H1 (cell line): ENCODE results near the gene RFC3. TPM values are rescaled to one million over a fixed set of nuclear protein-coding genes. Genes with fewer than 3 reads are reported as not detected.

Source experiments
- SP1 ChIP-seq: IDR thresholded peaks from 2 replicates; pipeline ENCODE4 v1.6.1; 2011; ENCODE audit warnings: low read depth, low read length
- polyA plus RNA-seq, 7 experiments: library from polyadenylated mRNA; depleted of rRNA in 3 of 7; stranded (reverse) in 5 of 7; unstranded in 2 of 7; fragments of >200 nt in 5 of 7; fragments of 200-250 nt in 2 of 7; gene quantifications; 1 replicate in 5 of 7; 2 replicates in 1 of 7; 4 replicates in 1 of 7; pipeline versions ENCODE4 v1.2.1 to v1.2.3, GENCODE V29; 2011 to 2013; ENCODE audit warnings: missing spikeins in 2 of 7, mixed read lengths in 2 of 7
- total RNA-seq: library from RNA; stranded (reverse); fragmentation: NEBNext Ultra II Directional; extraction: Animal tissue kit (Norgen Biotek cat#: 25700); gene quantifications from 2 replicates; pipeline ENCODE4 v1.2.1, GENCODE V29; 2021

Gene RFC3
- total and polyA plus RNA-seq, 2 of the 8 experiments (the other 6 are each of a cell fraction or from before 2014, with no cell fraction given): 26.4 to 45.6 TPM

- no peak for TF ChIP-seq SP1
- TF ChIP-seq, all 59 proteins: peak for 0
These were observed 24.2 kb upstream of the RFC3 start (continued) for GRCh38 chr13:33793726-33794125.
